K562 (cell line): ENCODE measurements around the gene SKOR1. TPM values are rescaled to one million over a fixed set of nuclear protein-coding genes. Genes with fewer than 3 reads are reported as not detected.

Experiments
- BDP1 ChIP-seq: IDR thresholded peaks from 3 replicates; pipeline ENCODE4 v1.6.1; 2011; ENCODE audit not compliant: insufficient read length, insufficient read depth
- CHD4 ChIP-seq: fragments of 200-600 bp; sonication (generic); IDR thresholded peaks from 3 replicates; pipeline ENCODE4 v1.6.1; 2012; ENCODE audit warnings: low read depth, mild to moderate bottlenecking, mixed read lengths, low read length, inconsistent platforms; ENCODE audit not compliant: insufficient read depth, insufficient replicate concordance, poor library complexity, severe bottlenecking
- EHMT2 ChIP-seq: fragments of 450-650 bp; IDR thresholded peaks from 2 replicates; pipeline ENCODE4 v1.6.1; 2018; ENCODE audit warnings: antibody characterized with exemption
- GATAD2B ChIP-seq: fragments of 450-650 bp; IDR thresholded peaks from 2 replicates; pipeline ENCODE4 v1.6.1; 2017; ENCODE audit warnings: mild to moderate bottlenecking, borderline replicate concordance
- GTF2B ChIP-seq: IDR thresholded peaks from 2 replicates; pipeline ENCODE4 v1.6.1; 2011; ENCODE audit not compliant: insufficient read length; ENCODE audit errors: extremely low read depth
- GTF2F1 ChIP-seq: IDR thresholded peaks from 2 replicates; pipeline ENCODE4 v1.6.1; 2011; ENCODE audit warnings: low read depth, low read length, improper control_type of control experiment
- HDAC6 ChIP-seq: IDR thresholded peaks from 2 replicates; pipeline ENCODE4 v1.6.1; 2012; ENCODE audit warnings: low read depth, mild to moderate bottlenecking, control low read depth, inconsistent platforms, low read length, moderate library complexity
- HNRNPLL ChIP-seq: fragments of 200-400 bp; formaldehyde crosslinking; IDR thresholded peaks from 2 replicates; pipeline ENCODE4 v1.6.1; 2017; ENCODE audit warnings: low read length, low read depth, mild to moderate bottlenecking; ENCODE audit not compliant: poor library complexity, severe bottlenecking
- HOXB6 ChIP-seq: fragments of 250-450 bp; sonication (Bioruptor Pico); IDR thresholded peaks from 2 replicates; pipeline ENCODE4 v1.5.1; 2022; ENCODE audit warnings: mild to moderate bottlenecking, borderline replicate concordance
- MAX ChIP-seq: sonication (generic); formaldehyde crosslinking; IDR thresholded peaks from 2 replicates; pipeline ENCODE4 v1.9.0; 2022; ENCODE audit warnings: mild to moderate bottlenecking, missing genetic modification reagents
- PCBP2 ChIP-seq: fragments of 200-400 bp; formaldehyde crosslinking; IDR thresholded peaks from 2 replicates; pipeline ENCODE4 v1.6.1; 2018; ENCODE audit warnings: low read length, low read depth, mild to moderate bottlenecking, moderate library complexity; ENCODE audit not compliant: poor library complexity, severe bottlenecking
- PRPF4 ChIP-seq: fragments of 200-400 bp; formaldehyde crosslinking; IDR thresholded peaks from one replicate; pipeline ENCODE4 v1.6.1; 2017; ENCODE audit warnings: low read length, low read depth, mild to moderate bottlenecking; ENCODE audit not compliant: insufficient read depth, poor library complexity, severe bottlenecking
- RB1 ChIP-seq: fragments of 450-650 bp; IDR thresholded peaks from 2 replicates; pipeline ENCODE4 v1.6.1; 2017; ENCODE audit warnings: low read depth, mild to moderate bottlenecking
- SIN3B ChIP-seq: fragments of 450-650 bp; IDR thresholded peaks from 2 replicates; pipeline ENCODE4 v1.6.1; 2017; ENCODE audit warnings: low read depth, mild to moderate bottlenecking, moderate library complexity
- SMAD4 ChIP-seq: fragments of 250-450 bp; sonication (Bioruptor Pico); conservative IDR thresholded peaks from 2 replicates; pipeline ENCODE4 v1.8.0; 2021; ENCODE audit warnings: inconsistent platforms, mild to moderate bottlenecking, moderate library complexity
- SNIP1 ChIP-seq: fragments of 450-650 bp; IDR thresholded peaks from 2 replicates; pipeline ENCODE4 v1.7.1; 2017; ENCODE audit warnings: low read depth, mild to moderate bottlenecking
- SREBF2 ChIP-seq: sonication (generic); formaldehyde crosslinking; IDR thresholded peaks from 2 replicates; pipeline ENCODE4 v1.4.0; 2020; ENCODE audit warnings: mild to moderate bottlenecking, missing genetic modification reagents
- ZNF395 ChIP-seq: fragments of 200-800 bp; sonication (Bioruptor generic); IDR thresholded peaks from 2 replicates; pipeline ENCODE4 v1.6.1; 2017; ENCODE audit warnings: missing genetic modification characterization, missing compliant biosample characterization
- polyA plus RNA-seq, 8 experiments: library from polyadenylated mRNA; depleted of rRNA in 4 of 8; stranded (reverse) in 5 of 8; unstranded in 3 of 8; fragments of >200 nt; fragmentation: Nextera tagmentation in 2 of 8; fragmentation: Illumina TruSeq in 1 of 8; extraction: Ambion mirVana in 2 of 8; extraction: Trizol in 1 of 8; gene quantifications; 2 replicates each; pipeline versions ENCODE4 v1.2.1 to v1.2.3, GENCODE V29; 2011 to 2014; ENCODE audit warnings: inconsistent platforms in 1 of 8, missing spikeins in 1 of 8
- total RNA-seq, 7 experiments: library from RNA; depleted of rRNA in 6 of 7; stranded (reverse); fragments of >200 nt in 6 of 7; fragmentation: Illumina TruSeq in 2 of 7; extraction: Trizol in 2 of 7; gene quantifications; 2 replicates each; pipeline versions ENCODE4 v1.2.1 to v1.2.3, GENCODE V29; 2011 to 2021; ENCODE audit warnings: low replicate concordance in 1 of 7
- TF ChIP-seq, protein P1 (sequence below): fragments of 450-650 bp; IDR thresholded peaks from 2 replicates; pipeline ENCODE4 v1.6.1; 2018; ENCODE audit warnings: mild to moderate bottlenecking, low read depth; ENCODE audit not compliant: partially characterized antibody
- TF ChIP-seq, protein P2 (sequence below), 2 experiments: IDR thresholded peaks; 2 replicates each; pipeline ENCODE4 v1.6.1; 2012; ENCODE audit warnings: improper control_type of control experiment in 2 of 2, low read depth in 2 of 2, low read length in 2 of 2, borderline replicate concordance in 1 of 2

SKOR1 gene
- total and polyA plus RNA-seq, 9 of the 15 experiments (the other 6 are each of a cell fraction or from before 2014, with no cell fraction given): 0.04 to 0.41 (median 0.09) TPM; not detected in 3

GRCh38 chr15:67839929-67840748 lies 14.8 kb downstream of the SKOR1 start, which contains the start of gene RNU6-1 (continued):
- TF ChIP-seq GTF2B: no peak
- TF ChIP-seq PCBP2: no peak
- no peak for TF ChIP-seq SNIP1
- peak; percentile 72 for TF ChIP-seq RB1
- TF ChIP-seq, protein P1, sequence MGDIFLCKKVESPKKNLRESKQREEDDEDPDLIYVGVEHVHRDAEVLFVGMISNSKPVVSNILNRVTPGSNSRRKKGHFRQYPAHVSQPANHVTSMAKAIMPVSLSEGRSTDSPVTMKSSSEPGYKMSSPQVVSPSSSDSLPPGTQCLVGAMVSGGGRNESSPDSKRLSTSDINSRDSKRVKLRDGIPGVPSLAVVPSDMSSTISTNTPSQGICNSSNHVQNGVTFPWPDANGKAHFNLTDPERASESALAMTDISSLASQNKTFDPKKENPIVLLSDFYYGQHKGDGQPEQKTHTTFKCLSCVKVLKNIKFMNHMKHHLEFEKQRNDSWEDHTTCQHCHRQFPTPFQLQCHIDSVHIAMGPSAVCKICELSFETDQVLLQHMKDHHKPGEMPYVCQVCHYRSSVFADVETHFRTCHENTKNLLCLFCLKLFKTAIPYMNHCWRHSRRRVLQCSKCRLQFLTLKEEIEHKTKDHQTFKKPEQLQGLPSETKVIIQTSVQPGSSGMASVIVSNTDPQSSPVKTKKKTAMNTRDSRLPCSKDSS: no peak
- TF ChIP-seq SIN3B: no peak; the same call in 1 of the 2 replicates
- peak; percentile 37 for TF ChIP-seq BDP1
- 0 out of 2 replicates have a peak, but pooled peaks have one; percentile 9 for TF ChIP-seq GATAD2B
- TF ChIP-seq ZNF395: peak; percentile 54; the same call in 1 of the 2 replicates
- TF ChIP-seq HOXB6 (CRISPR knock-in tag): no peak
- peak; percentile 66; the same call in 1 of the 2 replicates for TF ChIP-seq GTF2F1
- TF ChIP-seq MAX (CRISPR knock-in tag): peak; percentile 84
- TF ChIP-seq EHMT2: no peak
- no peak for TF ChIP-seq HDAC6
- TF ChIP-seq PRPF4: no peak
- TF ChIP-seq SREBF2 (CRISPR knock-in tag): no peak
- no peak for TF ChIP-seq CHD4
- TF ChIP-seq HNRNPLL: peak; percentile 37
- TF ChIP-seq, protein P2, sequence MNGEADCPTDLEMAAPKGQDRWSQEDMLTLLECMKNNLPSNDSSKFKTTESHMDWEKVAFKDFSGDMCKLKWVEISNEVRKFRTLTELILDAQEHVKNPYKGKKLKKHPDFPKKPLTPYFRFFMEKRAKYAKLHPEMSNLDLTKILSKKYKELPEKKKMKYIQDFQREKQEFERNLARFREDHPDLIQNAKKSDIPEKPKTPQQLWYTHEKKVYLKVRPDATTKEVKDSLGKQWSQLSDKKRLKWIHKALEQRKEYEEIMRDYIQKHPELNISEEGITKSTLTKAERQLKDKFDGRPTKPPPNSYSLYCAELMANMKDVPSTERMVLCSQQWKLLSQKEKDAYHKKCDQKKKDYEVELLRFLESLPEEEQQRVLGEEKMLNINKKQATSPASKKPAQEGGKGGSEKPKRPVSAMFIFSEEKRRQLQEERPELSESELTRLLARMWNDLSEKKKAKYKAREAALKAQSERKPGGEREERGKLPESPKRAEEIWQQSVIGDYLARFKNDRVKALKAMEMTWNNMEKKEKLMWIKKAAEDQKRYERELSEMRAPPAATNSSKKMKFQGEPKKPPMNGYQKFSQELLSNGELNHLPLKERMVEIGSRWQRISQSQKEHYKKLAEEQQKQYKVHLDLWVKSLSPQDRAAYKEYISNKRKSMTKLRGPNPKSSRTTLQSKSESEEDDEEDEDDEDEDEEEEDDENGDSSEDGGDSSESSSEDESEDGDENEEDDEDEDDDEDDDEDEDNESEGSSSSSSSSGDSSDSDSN (IDR thresholded peaks at IDR 0.05; ENCODE audit: borderline replicate concordance in 1 of 2, low read depth in 2 of 2, low read length in 2 of 2): 0 out of 4 replicates have a peak, but pooled peaks of 1 of the 2 experiments have one; percentile 19
- TF ChIP-seq SMAD4: 0 out of 2 replicates have a peak, but pooled peaks have one; percentile 40
